Measurements from ENCODE around the gene POLA2. TPM values are rescaled to one million over a fixed set of nuclear protein-coding genes. Genes with fewer than 3 reads are reported as not detected.
A peak's percentile ranks its signal among the peaks of the same experiment; 100 is the strongest.
"Not testable (repeated sequence)": the region's sequence is repeated elsewhere in the genome, so short reads cannot be mapped to it uniquely, and the experiment has no call there.

The POLA2 gene
- total RNA-seq, 1 donor from 2014 or later = 8.6 TPM

GRCh38 chr11:65262776-65263175, 1.0 kb downstream of the POLA2 start:
- no peak for TF ChIP-seq CTCF (IDR thresholded peaks at IDR 0.05; ENCODE audit: partially characterized antibody, unreplicated experiment)
- peak overlapping the region; percentile 83 for H3K4me3 Mint-ChIP-seq (ENCODE audit: unreplicated experiment)

GRCh38 chr11:65264747-65265146, 3.0 kb downstream of the POLA2 start:
- H3K27ac Mint-ChIP-seq (ENCODE audit: unreplicated experiment) = not testable (repeated sequence)

More at GRCh38 chr11:65262776-65263175, 1.0 kb downstream of the POLA2 start:
- Mint-ChIP-seq H3K36me3 (ENCODE audit: unreplicated experiment) (no peaks in the 10 kb centered on the region), H3K27me3 (ENCODE audit: unreplicated experiment) (peaks cover 10% of the 10 kb centered on the region), H3K27ac (ENCODE audit: unreplicated experiment) (no peak overlapping the region), H3K9me3 (ENCODE audit: unreplicated experiment) (peaks cover 7% of the 10 kb centered on the region), H3K4me1 (ENCODE audit: low read depth, unreplicated experiment) (peaks cover 9% of the 10 kb centered on the region)
- no peak for DNase-seq

GRCh38 chr11:65266210-65266609, 4.4 kb downstream of the POLA2 start:
- peaks cover 6% of the 10 kb centered on the region for H3K9me3 Mint-ChIP-seq (ENCODE audit: unreplicated experiment)
- peak overlapping the region; percentile 10 for H3K27ac Mint-ChIP-seq (ENCODE audit: unreplicated experiment)
- no peaks in the 10 kb centered on the region for H3K36me3 Mint-ChIP-seq (ENCODE audit: unreplicated experiment)
- H3K27me3 Mint-ChIP-seq (ENCODE audit: unreplicated experiment) = peaks cover 6% of the 10 kb centered on the region
- no peak for TF ChIP-seq CTCF (IDR thresholded peaks at IDR 0.05; ENCODE audit: partially characterized antibody, unreplicated experiment)
- H3K4me3 Mint-ChIP-seq (ENCODE audit: unreplicated experiment) = no peak overlapping the region
- no peak for DNase-seq
- H3K4me1 Mint-ChIP-seq (ENCODE audit: low read depth, unreplicated experiment) = peaks cover 8% of the 10 kb centered on the region

More at GRCh38 chr11:65264747-65265146, 3.0 kb downstream of the POLA2 start:
- DNase-seq; H3K4me1 Mint-ChIP-seq (ENCODE audit: low read depth, unreplicated experiment); H3K9me3 Mint-ChIP-seq (ENCODE audit: unreplicated experiment); H3K36me3 Mint-ChIP-seq (ENCODE audit: unreplicated experiment); H3K27me3 Mint-ChIP-seq (ENCODE audit: unreplicated experiment): not testable (repeated sequence)
- peak overlapping the region; percentile 20 for H3K4me3 Mint-ChIP-seq (ENCODE audit: unreplicated experiment)

- Mint-ChIP-seq H3K9me3 (ENCODE audit: unreplicated experiment) (no peaks in the 10 kb centered on the region), H3K27me3 (ENCODE audit: unreplicated experiment) (no peaks in the 10 kb centered on the region), H3K27ac (ENCODE audit: unreplicated experiment) (no peak overlapping the region), H3K4me3 (ENCODE audit: unreplicated experiment) (peak overlapping the region; percentile 10), H3K36me3 (ENCODE audit: unreplicated experiment) (no peaks in the 10 kb centered on the region), H3K4me1 (ENCODE audit: low read depth, unreplicated experiment) (peaks cover 9% of the 10 kb centered on the region)
- peak; percentile 71 for TF ChIP-seq CTCF (IDR thresholded peaks at IDR 0.05; ENCODE audit: partially characterized antibody, unreplicated experiment)
- DNase-seq = peak; percentile 70
These were observed 13.2 kb downstream of the POLA2 start for GRCh38 chr11:65274735-65275682.

GRCh38 chr11:65275906-65276305, 14.1 kb downstream of the POLA2 start:
- no peak for DNase-seq
- no peak overlapping the region for H3K4me3 Mint-ChIP-seq (ENCODE audit: unreplicated experiment)
- no peak overlapping the region for H3K27ac Mint-ChIP-seq (ENCODE audit: unreplicated experiment)
- no peak for TF ChIP-seq CTCF (IDR thresholded peaks at IDR 0.05; ENCODE audit: partially characterized antibody, unreplicated experiment)
- no peaks in the 10 kb centered on the region for H3K36me3 Mint-ChIP-seq (ENCODE audit: unreplicated experiment)
- H3K4me1 Mint-ChIP-seq (ENCODE audit: low read depth, unreplicated experiment) = peaks cover 9% of the 10 kb centered on the region
- no peaks in the 10 kb centered on the region for H3K27me3 Mint-ChIP-seq (ENCODE audit: unreplicated experiment)
- H3K9me3 Mint-ChIP-seq (ENCODE audit: unreplicated experiment) = no peaks in the 10 kb centered on the region
